ENCODE results near the gene LCN10. TPM values are rescaled to one million over a fixed set of nuclear protein-coding genes. Genes with fewer than 3 reads are reported as not detected.

LCN10 gene
- total RNA-seq, 4 donors from 2014 or later, result 0.96 to 33.6 (median 3.3) TPM

DNA sequence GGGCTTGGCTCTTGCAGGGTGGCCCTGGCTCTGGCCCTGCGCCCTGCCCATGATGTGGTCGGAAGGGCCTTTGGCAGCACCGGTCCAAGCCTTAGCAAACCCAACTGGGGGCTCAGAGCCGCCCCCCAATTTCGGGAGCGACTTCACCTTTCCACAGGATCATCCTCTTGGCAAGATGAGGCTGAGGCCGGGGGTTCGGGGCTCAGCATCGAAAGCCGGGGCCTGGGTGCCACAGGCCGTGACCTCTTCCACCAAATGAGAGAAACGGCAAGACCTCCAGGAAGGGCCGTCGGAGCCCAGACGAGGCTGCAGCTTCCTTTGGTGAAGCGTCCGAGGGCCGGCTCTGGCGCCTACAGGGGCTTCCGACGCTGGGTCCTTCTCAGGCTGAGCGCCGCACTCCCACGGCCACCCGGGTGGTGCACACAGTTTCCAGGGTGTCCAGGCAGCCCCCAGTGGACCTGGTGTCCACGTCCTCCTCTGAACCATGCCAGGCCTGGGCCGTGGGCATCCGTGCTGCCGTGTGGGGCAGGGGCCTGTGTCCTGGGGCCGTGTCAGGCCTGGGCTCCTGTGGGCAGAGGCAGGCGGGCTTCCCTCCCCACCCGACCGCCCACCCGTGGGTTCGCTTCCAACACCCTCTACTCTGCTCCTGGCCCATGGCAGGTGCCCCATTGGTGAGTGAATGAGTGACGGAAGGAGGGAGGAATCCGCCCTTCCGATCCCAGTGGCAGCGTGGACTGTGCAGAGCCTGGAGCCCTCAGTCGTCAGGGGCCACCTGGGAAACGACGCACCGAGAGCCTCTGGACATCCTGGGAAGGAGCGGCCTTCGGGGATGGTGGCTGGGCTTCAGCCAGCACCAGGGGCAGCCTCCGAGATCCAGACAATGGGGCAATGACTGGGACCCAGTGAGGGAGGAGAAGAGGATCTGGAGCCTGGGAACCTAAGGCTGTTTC, 50.3 kb downstream of the LCN10 start:
- intact Hi-C loops (cut with DNase I; ENCODE audit: low total_unique reads) (no loop called here), in situ Hi-C loops (cut with MboI; ENCODE audit: low pct_ligation_motif_present in 1 of 4, low pct_unique_long_range_greater_than_20kb in 1 of 4, low sequenced_read_pairs in 3 of 4) (no loop called here)
- Histone ChIP-seq H3K27me3 (no peaks in the 10 kb centered on the region), H3K4me1 (peaks cover 40 to 85% (median 65%) of the 10 kb centered on the region in 4 donors), H3K27ac (peak overlapping the region; percentile 70 to 85 (median 78)), H3K36me3 (no peaks in the 10 kb centered on the region), H3K4me3 (no peak overlapping the region), H3K9me3 (no peaks in the 10 kb centered on the region)
- DNase-seq, result no peak
- 40 to 90% methylated on average over 1 to 39 of the region's 46 CpGs for WGBS, 2 donors (ENCODE audit: low coverage in 1 of 2)
- TF ChIP-seq, protein P1, sequence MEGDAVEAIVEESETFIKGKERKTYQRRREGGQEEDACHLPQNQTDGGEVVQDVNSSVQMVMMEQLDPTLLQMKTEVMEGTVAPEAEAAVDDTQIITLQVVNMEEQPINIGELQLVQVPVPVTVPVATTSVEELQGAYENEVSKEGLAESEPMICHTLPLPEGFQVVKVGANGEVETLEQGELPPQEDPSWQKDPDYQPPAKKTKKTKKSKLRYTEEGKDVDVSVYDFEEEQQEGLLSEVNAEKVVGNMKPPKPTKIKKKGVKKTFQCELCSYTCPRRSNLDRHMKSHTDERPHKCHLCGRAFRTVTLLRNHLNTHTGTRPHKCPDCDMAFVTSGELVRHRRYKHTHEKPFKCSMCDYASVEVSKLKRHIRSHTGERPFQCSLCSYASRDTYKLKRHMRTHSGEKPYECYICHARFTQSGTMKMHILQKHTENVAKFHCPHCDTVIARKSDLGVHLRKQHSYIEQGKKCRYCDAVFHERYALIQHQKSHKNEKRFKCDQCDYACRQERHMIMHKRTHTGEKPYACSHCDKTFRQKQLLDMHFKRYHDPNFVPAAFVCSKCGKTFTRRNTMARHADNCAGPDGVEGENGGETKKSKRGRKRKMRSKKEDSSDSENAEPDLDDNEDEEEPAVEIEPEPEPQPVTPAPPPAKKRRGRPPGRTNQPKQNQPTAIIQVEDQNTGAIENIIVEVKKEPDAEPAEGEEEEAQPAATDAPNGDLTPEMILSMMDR (IDR thresholded peaks at IDR 0.05), result no peak
- no peak for TF ChIP-seq POLR2A (IDR thresholded peaks at IDR 0.05)
- TF ChIP-seq POLR2AphosphoS5 (IDR thresholded peaks at IDR 0.05), result no peak
- TF ChIP-seq EP300 (IDR thresholded peaks at IDR 0.05; ENCODE audit: low read depth), result no peak

DNA sequence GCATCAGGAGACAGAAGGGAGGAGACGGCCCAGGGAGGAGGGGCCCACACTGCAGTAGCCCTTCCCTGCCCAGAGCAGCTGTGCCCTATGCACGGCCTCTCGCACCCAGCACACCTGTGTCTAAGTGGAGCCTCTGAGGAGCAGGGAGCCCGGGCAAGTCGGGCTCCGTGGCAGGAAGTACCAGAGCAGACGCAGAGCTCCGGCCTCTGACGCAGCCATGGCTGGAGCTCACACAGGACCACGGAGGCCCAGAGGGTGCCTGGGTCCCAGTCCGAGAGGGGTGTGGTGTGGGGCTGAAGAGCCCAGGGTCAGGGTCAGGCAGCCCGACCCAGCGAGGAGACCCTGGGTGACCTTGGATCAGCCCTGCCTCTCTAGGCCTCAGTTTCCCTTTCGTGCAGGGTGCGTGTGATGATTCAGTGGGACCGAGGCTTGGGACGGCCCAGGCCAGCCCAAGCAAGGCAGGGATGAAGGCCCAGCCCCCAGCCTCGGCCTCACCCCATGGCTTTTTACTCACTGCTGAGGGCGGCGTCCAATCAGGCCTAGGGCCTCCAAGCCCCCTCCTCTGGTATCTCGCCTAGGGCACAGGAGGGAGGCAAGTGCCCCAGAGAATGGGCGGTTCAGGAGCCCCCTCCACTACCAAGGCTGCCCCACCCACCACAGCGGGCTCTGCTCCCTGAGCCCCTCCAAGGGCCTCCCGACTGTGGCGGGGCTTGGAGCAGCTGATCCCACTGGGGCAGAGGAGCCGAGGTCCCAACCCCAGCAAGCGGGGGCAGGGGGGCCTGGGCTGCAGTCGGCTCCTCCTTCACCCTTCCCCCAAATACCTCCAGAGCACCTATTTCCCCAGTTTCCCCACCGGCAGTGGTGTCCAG, 51.2 kb downstream of the LCN10 start:
- intact Hi-C loops (cut with DNase I; ENCODE audit: low total_unique reads), result no loop called here
- no peaks in the 10 kb centered on the region for H3K9me3 ChIP-seq
- TF ChIP-seq POLR2A (IDR thresholded peaks at IDR 0.05) (no peak), EP300 (IDR thresholded peaks at IDR 0.05; ENCODE audit: low read depth) (no peak), POLR2AphosphoS5 (IDR thresholded peaks at IDR 0.05) (no peak)
- TF ChIP-seq, protein P1 (IDR thresholded peaks at IDR 0.05), result no peak
- no peak for DNase-seq
- no peaks in the 10 kb centered on the region for H3K27me3 ChIP-seq
- H3K4me3 ChIP-seq, result no peak overlapping the region
- WGBS, 2 donors (ENCODE audit: low coverage in 1 of 2), result 86% methylated on average over 27 of the region's 29 CpGs; no CpG with 5 or more reads in 1 of the 2 donors
- peaks cover 38 to 81% (median 65%) of the 10 kb centered on the region in 4 donors for H3K4me1 ChIP-seq
- in situ Hi-C loops (cut with MboI; ENCODE audit: low pct_ligation_motif_present in 1 of 4, low pct_unique_long_range_greater_than_20kb in 1 of 4, low sequenced_read_pairs in 3 of 4), result no loop called here
- H3K27ac ChIP-seq, result no peak overlapping the region
- no peaks in the 10 kb centered on the region for H3K36me3 ChIP-seq

DNA sequence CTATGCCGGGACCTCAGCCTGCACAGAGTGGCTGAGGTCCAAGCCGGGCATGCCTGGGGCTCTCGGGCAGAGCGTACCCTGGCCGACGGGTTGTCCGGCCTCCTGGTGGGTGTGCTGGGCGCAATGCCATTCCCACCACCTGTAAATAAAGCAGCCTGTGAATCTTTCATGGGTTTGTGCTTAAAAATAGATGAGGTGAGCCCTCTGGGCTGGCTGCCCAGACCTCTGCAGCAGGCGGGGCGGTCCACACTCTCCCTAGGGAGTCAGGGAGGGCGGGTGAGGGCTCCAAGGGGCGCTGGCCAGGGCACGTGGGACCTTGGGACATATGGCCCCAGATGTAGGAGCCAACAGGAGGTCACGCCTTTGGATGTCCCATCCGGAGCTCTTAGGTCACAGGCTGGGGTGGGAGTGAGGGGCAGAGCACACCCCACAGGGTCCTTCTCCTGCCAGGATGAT, 51.9 kb downstream of the LCN10 start:
- DNase-seq, result no peak
- WGBS, 2 donors (ENCODE audit: low coverage in 1 of 2), result 80% methylated on average over 15 of the region's 15 CpGs; no CpG with 5 or more reads in 1 of the 2 donors
- no peak for TF ChIP-seq POLR2A (IDR thresholded peaks at IDR 0.05)
- TF ChIP-seq EP300 (IDR thresholded peaks at IDR 0.05; ENCODE audit: low read depth), result no peak
- no peak for TF ChIP-seq POLR2AphosphoS5 (IDR thresholded peaks at IDR 0.05)
- TF ChIP-seq, protein P1 (IDR thresholded peaks at IDR 0.05), result no peak

More for the DNA sequence above, 51.9 kb downstream of the LCN10 start:
- Histone ChIP-seq H3K9me3 (no peaks in the 10 kb centered on the region), H3K4me3 (no peak overlapping the region), H3K27me3 (no peaks in the 10 kb centered on the region), H3K27ac (peak overlapping the region in 2 of 4 donors; percentile 40 to 62), H3K4me1 (peaks cover 43 to 83% (median 65%) of the 10 kb centered on the region in 4 donors), H3K36me3 (no peaks in the 10 kb centered on the region)
- intact Hi-C loops (cut with DNase I; ENCODE audit: low total_unique reads) (no loop called here), in situ Hi-C loops (cut with MboI; ENCODE audit: low pct_ligation_motif_present in 1 of 4, low pct_unique_long_range_greater_than_20kb in 1 of 4, low sequenced_read_pairs in 3 of 4) (no loop called here)

All from transverse colon (tissue), 4 donors.